CD4-positive, alpha-beta T cell treated with Interleukin-10 for 1 hour (primary cell): ENCODE data around the gene GCNT2.
"Not testable (repeated sequence)": the region's sequence is repeated elsewhere in the genome, so short reads cannot be mapped to it uniquely, and the experiment has no call there.

Source experiments
- DNase-seq: peaks from one replicate; pipeline ENCODE4 v3.0.0-alpha.2; 2020

The GCNT2 gene

GRCh38 chr6:10514049-10514780 is 6.9 kb upstream of the GCNT2 start:
- no peak for DNase-seq

- DNase-seq: no peak
Observed at GRCh38 chr6:10516953-10517352, 4.2 kb upstream of the GCNT2 start.

- no peak for DNase-seq
Observed at GRCh38 chr6:10518557-10519407, 2.4 kb upstream of the GCNT2 start.

- not testable (repeated sequence) for DNase-seq
Observed at GRCh38 chr6:10519408-10519697, 1.8 kb upstream of the GCNT2 start.

GRCh38 chr6:10520468-10520867 is 683 bp upstream of the GCNT2 start:
- no peak for DNase-seq

GRCh38 chr6:10522929-10523573 is 1.9 kb downstream of the GCNT2 start:
- DNase-seq: no peak

GRCh38 chr6:10526156-10526555 is 5.0 kb downstream of the GCNT2 start:
- DNase-seq: no peak

GRCh38 chr6:10528158-10528981 is 7.2 kb downstream of the GCNT2 start:
- DNase-seq: peak; percentile 29

GRCh38 chr6:10529231-10529801 is 8.2 kb downstream of the GCNT2 start:
- DNase-seq: no peak

- not testable (repeated sequence) for DNase-seq
Observed at GRCh38 chr6:10529828-10530374, 8.8 kb downstream of the GCNT2 start.

- no peak for DNase-seq
Observed at GRCh38 chr6:10531503-10531902, 10.4 kb downstream of the GCNT2 start.

GRCh38 chr6:10531942-10532341 is 10.8 kb downstream of the GCNT2 start:
- no peak for DNase-seq

- DNase-seq: no peak
Observed at GRCh38 chr6:10532392-10532791, 11.2 kb downstream of the GCNT2 start.

- DNase-seq: no peak
Observed at GRCh38 chr6:10534419-10534762, 13.2 kb downstream of the GCNT2 start.

- no peak for DNase-seq
Observed at GRCh38 chr6:10535193-10535592, 14.0 kb downstream of the GCNT2 start.

GRCh38 chr6:10537726-10538125 is 16.6 kb downstream of the GCNT2 start:
- DNase-seq: no peak

- DNase-seq: no peak
Observed at GRCh38 chr6:10540073-10540746, 19.1 kb downstream of the GCNT2 start.

- DNase-seq: no peak
Observed at GRCh38 chr6:10541591-10541990, 20.4 kb downstream of the GCNT2 start.

- no peak for DNase-seq
Observed at GRCh38 chr6:10542213-10542612, 21.1 kb downstream of the GCNT2 start.

- no peak for DNase-seq
Observed at GRCh38 chr6:10543488-10543887, 22.3 kb downstream of the GCNT2 start.

GRCh38 chr6:10545482-10545881 is 24.3 kb downstream of the GCNT2 start:
- no peak for DNase-seq

- no peak for DNase-seq
Observed at GRCh38 chr6:10547809-10548208, 26.7 kb downstream of the GCNT2 start.
